ENCODE data around the gene CAMK2A. TPM values are rescaled to one million over a fixed set of nuclear protein-coding genes. Genes with fewer than 3 reads are reported as not detected.

The CAMK2A gene
- total and polyA plus RNA-seq, 10 donors, result 0.03 to 1.1 (median 0.66) TPM; not detected in 2

DNA sequence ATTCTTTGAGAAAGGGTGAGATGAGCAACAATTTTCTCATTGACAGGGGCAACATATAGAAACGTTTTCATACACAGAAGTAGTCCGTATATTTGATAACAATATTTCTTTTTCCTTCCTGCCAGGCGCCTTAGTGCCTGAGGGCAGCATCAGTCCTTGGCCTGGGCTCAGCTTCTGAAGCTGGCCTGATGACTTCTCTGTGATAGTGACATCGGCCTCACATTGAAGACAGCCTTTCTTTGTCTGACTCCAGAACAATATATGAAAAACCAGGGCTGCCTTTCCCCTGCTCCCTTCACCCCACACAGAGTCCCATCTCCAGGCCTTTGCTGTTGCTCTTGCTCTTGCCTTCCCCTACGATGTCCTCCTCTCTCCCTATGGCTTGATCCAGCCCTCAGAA lies 43.8 kb upstream of the CAMK2A start:
- intact Hi-C loops (cut with DNase I; ENCODE audit: low total_unique reads), result no loop called here
- DNase-seq, result no peak
- no peaks in the 10 kb centered on the region for H3K4me1 ChIP-seq

GRCh38 chr5:150329881-150330876 lies 40.6 kb upstream of the CAMK2A start:
- intact Hi-C loops (cut with DNase I; ENCODE audit: low total_unique reads), result no loop called here
- TF ChIP-seq CTCF (IDR thresholded peaks at IDR 0.05 in 8 of 11, conservative IDR thresholded peaks at IDR 0.05 in 3 of 11) (no peak), POLR2AphosphoS5 (IDR thresholded peaks at IDR 0.05) (no peak)

More for the DNA sequence above, 43.8 kb upstream of the CAMK2A start:
- Histone ChIP-seq H3K9me3 (no peaks in the 10 kb centered on the region), H3K4me3 (no peak overlapping the region), H3K27me3 (replicated peaks in 1 of 7) (no peaks in the 10 kb centered on the region), H3K27ac (no peak overlapping the region), H3K36me3 (no peaks in the 10 kb centered on the region)
- TF ChIP-seq CTCF (IDR thresholded peaks at IDR 0.05 in 8 of 11, conservative IDR thresholded peaks at IDR 0.05 in 3 of 11), result no peak
- no peak for TF ChIP-seq POLR2AphosphoS5 (IDR thresholded peaks at IDR 0.05)
- no peak for TF ChIP-seq POLR2A (IDR thresholded peaks at IDR 0.05)
- WGBS, 5 donors, result 71 to 83% (median 75%) methylated on average over 5 of the region's 5 CpGs

GRCh38 chr5:150329038-150329437 lies 39.5 kb upstream of the CAMK2A start:
- no peak overlapping the region for H3K4me3 ChIP-seq
- WGBS, 5 donors, result 23 to 66% (median 48%) methylated on average over 2 of the region's 2 CpGs
- TF ChIP-seq POLR2A (IDR thresholded peaks at IDR 0.05) (no peak), CTCF (IDR thresholded peaks at IDR 0.05 in 8 of 11, conservative IDR thresholded peaks at IDR 0.05 in 3 of 11) (no peak), POLR2AphosphoS5 (IDR thresholded peaks at IDR 0.05) (no peak)
- H3K9me3 ChIP-seq, result no peaks in the 10 kb centered on the region
- H3K36me3 ChIP-seq, result no peaks in the 10 kb centered on the region
- DNase-seq, result no peak
- H3K27me3 ChIP-seq (replicated peaks in 1 of 7), result no peaks in the 10 kb centered on the region
- H3K27ac ChIP-seq, result no peak overlapping the region
- H3K4me1 ChIP-seq, result no peaks in the 10 kb centered on the region
- intact Hi-C loops (cut with DNase I; ENCODE audit: low total_unique reads), result no loop called here

More at GRCh38 chr5:150329881-150330876, 40.6 kb upstream of the CAMK2A start:
- no peaks in the 10 kb centered on the region for H3K36me3 ChIP-seq
- 77 to 82% (median 82%) methylated on average over 14 to 17 of the region's 17 CpGs for WGBS, 5 donors
- H3K9me3 ChIP-seq, result no peaks in the 10 kb centered on the region
- no peak overlapping the region for H3K27ac ChIP-seq
- H3K4me1 ChIP-seq, result no peaks in the 10 kb centered on the region
- DNase-seq, result no peak
- H3K27me3 ChIP-seq (replicated peaks in 1 of 7), result no peaks in the 10 kb centered on the region
- H3K4me3 ChIP-seq, result no peak overlapping the region

GRCh38 chr5:150328515-150328914 lies 38.9 kb upstream of the CAMK2A start:
- WGBS, 5 donors, result 83 to 93% (median 90%) methylated on average over 2 of the region's 2 CpGs
- H3K4me3 ChIP-seq, result no peak overlapping the region
- H3K4me1 ChIP-seq, result no peaks in the 10 kb centered on the region
- no peak overlapping the region for H3K27ac ChIP-seq
- no peaks in the 10 kb centered on the region for H3K36me3 ChIP-seq
- no peaks in the 10 kb centered on the region for H3K27me3 ChIP-seq (replicated peaks in 1 of 7)
- TF ChIP-seq CTCF (IDR thresholded peaks at IDR 0.05 in 8 of 11, conservative IDR thresholded peaks at IDR 0.05 in 3 of 11) (no peak), POLR2A (IDR thresholded peaks at IDR 0.05) (no peak), POLR2AphosphoS5 (IDR thresholded peaks at IDR 0.05) (no peak)
- H3K9me3 ChIP-seq, result no peaks in the 10 kb centered on the region
- intact Hi-C loops (cut with DNase I; ENCODE audit: low total_unique reads), result no loop called here
- no peak for DNase-seq

All from spleen (tissue), 11 donors.